Endothelial cell of hepatic sinusoid (primary cell): Measurements from ENCODE around the gene BAIAP3.

Experiments
- in situ Hi-C: cut with HindIII; loops from 2 replicates; pipeline ENCODE4 v1.10.0; 2017; ENCODE audit warnings: low sequenced_read_pairs

The BAIAP3 gene

DNA sequence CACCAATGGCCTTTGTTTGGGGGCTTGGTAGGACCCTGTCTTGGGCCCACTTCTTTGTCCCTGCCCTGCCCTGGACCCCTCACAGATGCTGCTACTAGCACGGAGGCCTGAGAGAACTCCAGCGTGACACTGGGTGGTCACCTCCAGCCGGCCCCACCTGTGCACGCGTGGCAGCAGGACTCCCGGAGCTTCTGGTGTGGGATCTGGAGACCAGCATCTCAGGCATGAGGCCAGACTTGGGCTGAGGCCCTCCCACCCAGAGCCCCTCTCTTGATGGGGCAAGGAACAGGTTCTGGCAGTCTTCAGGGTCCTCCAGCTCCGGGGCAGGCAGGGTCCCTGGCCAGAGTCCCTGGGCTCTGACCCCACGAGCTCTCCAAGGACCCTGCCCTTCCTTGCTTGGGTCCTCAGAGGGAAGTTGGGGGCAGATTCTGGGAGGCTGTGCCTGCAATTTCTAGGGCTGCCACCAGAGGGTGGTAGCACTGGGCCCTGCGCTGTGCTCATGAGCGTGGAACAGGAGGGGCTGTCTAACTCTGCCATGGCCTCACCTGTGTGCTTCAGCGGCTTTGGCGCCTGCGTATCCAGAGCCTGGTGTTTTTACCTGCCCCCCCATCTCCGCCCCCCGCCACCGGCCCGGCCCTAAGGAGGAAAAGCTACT is 3.1 kb upstream of the BAIAP3 start:
- in situ Hi-C loops, result no loop called here

DNA sequence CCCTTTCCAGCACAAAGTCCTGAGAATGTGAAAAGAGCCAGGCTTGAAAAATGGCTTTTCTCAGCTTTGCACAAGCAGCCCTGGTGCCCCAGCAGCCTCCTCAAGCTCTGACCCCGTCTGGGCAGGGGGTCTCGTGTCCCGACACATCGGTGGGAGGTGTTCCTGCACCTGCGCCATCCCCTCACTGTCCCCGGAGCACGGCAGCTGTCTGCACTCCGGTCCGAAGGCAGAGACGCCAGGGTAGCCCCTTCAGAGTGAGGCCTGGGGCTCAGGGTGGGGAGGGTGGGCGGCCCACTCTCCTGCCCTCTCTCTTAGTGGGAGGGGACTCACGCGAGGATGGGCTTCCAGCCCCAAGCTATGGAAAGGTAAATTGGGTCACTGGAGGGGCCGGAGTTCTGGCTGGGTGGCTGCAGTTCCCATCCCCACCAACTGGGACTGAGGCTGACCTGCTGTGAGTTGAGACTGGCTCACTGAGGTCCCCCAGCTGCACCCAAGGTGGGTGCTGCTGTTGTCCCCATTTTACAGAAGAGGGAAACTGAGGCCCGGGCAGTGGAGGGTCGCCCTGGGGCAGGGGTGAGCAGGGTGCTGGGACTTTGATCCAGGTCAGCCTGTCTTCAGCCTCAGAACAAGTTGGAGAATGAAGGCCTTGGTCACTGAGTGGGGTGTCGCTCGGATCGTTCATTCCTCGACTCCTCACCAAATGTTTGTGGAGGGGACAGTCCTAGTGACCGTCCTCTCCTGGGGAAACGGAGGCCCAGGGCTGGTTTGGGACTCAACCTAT is 2.3 kb upstream of the BAIAP3 start:
- in situ Hi-C loops, result no loop called here

DNA sequence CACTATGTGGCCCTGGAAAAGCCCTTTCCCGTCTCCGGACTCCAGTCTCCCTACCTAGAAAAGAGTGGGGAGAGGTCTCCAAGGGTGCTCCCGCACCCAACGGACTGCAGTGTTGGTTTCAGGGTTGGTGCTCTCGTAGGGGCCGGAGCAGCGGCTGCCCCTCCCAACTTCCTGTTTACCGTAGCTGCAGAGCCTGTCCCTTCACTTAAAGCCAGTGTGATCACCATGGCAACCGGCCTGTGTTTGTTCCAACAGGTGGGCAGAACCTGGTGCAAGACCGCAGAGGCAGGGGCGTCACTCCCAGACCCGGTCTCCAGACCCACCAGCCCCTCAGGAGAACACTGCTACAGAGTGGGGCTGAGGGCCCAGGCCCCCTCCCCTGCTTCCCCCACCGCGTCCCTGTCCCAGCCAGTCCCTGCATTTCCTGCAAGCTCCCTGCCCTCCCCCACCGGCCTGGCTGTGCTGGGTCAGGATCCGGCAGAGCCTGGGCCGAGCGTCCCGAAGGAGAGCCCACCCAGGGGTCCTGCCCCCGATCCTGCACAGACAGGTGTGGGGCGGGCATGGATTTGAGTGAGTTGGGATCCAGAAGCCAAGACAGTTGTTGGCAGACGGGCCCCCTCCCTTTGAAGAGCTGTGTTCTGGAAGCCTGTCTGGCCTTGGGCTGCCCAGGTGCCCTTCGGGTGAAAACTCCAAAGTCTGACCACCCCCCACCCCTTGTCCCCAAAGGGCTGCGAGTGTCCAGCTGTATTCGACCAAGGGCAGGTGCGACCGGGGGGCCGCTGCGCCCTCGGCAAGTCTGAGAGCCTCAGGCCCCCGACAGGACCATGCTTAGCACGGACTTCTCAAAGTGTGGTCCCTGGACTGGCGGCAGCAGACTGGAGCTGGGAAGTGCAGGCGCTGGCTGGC is 1.5 kb upstream of the BAIAP3 start:
- in situ Hi-C loops, result no loop called here

DNA sequence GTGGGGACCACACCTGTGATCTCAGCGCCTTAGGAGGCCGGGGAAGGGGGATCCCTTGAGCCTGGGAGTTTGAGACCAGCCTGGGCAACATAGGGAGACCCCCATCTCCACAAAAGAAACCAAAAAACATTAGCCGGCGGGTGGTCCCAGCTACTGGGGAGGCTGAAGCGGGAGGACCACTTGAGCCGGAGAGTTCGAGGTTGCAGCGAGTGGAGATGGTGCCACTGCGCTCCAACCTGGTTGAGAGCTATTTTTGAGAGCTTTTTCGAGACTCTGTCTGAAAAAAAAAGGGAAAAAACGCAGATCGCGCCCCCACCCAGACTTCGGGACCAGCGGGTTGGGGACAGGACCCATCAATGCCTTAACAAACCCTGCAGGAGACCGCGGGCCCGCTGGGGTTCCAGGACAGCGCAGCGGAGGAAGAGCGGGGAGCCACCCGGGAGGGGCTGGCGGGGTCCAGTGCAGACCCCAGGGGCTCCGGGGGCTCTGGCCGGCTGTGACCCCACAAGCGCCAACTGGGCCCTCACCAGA is 762 bp upstream of the BAIAP3 start:
- in situ Hi-C loops, result no loop called here

DNA sequence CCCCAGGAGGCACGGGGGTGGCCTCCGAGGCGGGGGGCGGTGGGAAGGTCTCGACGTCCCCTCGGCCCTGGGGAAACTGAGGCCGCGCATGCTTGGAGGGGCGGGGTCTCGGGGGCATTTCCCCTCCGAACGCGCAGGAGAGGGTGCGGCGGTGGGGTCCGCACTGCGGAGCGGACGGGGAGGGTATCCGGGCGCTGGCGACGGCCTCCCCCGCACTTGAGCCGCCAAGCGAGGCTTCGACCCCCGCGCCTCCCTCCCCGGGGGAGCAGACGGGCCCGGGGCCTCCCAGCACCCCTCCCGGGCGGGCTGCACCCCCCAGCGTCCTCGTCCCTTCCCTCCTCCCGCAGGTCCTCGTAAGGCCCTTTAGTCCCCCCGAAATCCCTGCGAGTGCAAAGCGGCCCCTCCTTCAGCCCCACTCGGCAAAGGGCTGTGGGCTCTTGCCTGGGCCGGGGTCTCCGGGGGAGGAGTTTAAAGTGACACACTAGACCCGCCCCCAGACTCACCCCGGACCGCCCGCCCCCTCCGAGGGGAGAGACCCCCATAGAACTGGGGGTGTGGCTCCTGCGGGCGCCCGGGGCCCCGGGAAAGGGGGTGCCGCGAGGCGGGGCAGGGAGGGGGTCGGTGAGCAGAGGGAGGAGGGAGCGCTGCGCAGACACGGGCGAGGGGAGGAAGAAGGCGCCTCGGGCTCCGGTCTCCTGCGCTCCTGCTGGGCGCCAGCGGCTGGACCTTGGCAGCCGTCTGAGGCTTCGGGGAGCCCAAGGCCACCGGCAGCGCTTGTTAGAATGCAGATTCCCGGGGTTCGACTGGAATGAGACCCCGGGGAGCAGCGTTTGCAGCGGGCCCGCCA is 632 bp downstream of the BAIAP3 start:
- in situ Hi-C loops, result no loop called here

DNA sequence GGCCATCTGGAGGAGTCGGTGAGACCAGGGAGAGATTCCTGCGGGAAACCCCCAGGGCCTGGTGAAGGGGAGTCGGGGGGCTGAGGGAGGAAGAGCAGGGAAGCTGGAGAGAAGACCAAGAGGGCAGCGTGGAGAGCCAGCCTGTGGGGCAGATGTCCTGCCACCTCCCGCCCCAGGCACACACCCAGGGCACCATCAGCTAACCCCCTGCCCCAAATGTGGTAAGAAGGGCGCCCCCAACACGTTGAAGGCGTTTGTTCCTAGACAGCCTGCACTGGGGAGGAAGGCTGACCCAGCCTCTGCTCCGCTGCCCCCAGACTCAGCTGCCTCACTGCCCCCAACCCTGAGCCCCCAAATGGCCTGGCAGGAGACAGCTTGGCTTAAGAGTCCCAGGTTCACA is 1.3 kb downstream of the BAIAP3 start:
- in situ Hi-C loops, result no loop called here

DNA sequence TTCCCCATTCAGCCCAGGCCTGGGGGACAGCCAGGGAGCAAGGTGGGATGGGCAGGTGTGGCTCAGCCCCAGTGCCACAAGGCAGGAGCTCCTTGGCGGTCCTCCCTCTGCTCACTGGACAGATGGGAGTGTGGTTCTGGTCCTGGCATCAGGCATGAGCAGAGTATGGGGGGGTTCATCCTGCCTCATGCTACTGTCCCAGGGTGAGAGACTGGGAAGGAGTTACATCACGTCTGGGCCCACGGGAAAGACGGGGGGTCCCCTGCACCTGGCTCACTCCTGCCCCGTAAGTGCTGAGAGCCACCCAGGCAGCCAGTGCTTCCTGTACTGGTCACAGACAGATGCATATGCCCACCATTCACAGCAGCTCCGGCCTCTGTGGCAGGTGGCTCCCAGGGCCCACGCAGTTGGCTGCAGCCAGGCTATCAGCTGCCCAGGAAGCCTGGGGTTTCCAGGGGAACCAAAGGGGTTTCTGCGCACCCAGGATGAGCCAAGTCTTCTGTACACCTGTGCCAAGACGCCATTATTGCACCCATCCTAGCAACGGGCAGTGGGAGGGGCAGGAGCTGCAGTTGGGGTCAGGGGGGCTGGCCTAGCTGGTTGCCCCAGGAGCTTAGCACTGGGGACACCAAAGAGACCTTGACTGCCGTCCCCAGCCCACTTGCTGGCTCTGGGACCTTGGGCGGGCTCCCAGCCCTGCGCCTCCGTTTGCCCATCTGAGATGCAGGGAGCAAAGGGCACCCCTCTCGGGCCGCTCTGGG is 1.9 kb downstream of the BAIAP3 start:
- in situ Hi-C loops, result no loop called here

DNA sequence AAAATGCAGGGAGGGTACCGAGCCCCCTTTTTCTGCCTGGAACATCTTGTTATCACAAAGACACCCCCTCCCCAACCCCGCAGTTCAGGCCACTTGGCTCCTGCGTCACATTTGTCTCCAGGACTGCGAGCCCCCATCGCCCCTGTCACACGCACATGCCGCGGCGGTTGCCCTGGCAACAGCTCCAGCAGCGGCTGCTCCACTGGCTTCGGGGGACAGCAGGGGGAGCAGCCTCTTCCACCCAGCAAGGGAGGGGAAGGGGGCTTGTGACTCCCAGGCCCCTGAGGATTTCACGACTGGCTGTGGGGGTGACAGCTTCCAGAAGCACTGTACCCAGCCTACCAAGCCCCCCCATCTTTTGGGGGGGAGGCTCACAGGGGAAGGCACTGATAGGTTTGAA is 2.6 kb downstream of the BAIAP3 start:
- in situ Hi-C loops, result no loop called here

DNA sequence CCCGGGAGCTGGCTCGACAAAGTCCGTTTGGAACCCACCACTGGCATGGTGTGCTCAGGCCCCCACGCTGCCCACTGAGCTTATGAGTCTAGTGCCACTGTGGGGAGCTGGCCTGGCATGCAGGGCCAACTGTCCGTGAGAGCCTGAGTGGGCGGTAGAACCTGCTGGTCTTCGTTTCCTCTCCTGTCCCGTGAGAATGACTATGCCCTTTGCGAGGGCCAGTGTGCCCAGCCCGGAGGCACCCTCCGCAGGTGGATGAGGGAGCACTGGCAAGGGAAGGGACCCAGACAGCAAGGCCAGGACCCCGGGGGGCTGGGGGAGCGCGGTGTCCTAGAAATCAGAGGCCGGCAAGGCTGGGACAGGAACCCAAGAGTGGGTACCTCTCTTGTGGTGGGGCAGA is 3.2 kb downstream of the BAIAP3 start:
- in situ Hi-C loops, result no loop called here

DNA sequence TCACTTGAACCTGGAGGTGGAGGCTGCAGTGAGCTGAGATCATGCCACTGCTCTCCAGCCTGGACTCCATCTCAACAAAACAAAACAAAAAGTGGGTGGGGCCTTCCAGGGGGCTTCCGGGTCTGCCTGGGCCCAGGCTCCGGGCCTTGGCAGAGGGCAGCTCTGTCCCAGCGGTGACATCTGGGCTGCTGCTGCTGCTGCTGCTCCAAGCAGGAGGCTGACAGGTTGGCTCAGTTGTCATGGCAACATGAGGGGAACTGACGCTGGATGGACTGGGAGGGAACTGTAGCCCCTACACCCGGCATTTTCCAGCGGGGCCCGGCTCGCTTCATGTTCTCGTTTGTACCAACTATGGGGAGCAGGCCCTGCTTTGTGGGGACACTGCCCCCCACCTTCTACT is 4.0 kb downstream of the BAIAP3 start:
- in situ Hi-C loops, result no loop called here

DNA sequence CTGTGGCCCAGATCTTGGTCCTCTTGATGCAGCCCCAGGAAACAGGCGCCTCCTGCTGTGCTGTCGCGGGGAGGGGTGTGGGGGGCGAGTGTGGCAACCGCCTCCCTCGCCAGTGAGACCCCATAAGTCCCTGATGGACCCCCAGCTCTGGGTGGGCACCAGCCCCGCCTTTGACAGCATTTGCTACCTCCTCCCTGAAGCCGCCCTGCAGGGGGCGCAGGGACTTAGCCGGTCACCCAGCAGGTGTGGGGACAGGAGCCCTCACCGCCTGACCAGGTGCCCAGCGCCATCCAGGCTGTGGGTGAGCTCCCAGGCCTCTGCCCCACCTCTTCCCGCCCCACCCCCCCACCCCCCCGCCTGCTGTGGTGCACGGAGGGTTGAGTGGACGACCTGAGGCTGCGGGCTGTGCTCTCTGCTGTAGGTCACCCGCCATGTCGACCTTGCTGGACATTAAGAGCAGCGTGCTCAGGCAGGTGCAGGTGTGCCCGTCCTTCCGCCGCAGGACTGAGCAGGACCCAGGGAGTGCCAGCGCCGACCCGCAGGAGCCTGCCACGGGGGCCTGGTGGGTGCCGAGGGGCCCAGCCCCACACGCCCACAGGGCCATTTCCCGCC is 4.8 kb downstream of the BAIAP3 start:
- in situ Hi-C loops, result no loop called here

DNA sequence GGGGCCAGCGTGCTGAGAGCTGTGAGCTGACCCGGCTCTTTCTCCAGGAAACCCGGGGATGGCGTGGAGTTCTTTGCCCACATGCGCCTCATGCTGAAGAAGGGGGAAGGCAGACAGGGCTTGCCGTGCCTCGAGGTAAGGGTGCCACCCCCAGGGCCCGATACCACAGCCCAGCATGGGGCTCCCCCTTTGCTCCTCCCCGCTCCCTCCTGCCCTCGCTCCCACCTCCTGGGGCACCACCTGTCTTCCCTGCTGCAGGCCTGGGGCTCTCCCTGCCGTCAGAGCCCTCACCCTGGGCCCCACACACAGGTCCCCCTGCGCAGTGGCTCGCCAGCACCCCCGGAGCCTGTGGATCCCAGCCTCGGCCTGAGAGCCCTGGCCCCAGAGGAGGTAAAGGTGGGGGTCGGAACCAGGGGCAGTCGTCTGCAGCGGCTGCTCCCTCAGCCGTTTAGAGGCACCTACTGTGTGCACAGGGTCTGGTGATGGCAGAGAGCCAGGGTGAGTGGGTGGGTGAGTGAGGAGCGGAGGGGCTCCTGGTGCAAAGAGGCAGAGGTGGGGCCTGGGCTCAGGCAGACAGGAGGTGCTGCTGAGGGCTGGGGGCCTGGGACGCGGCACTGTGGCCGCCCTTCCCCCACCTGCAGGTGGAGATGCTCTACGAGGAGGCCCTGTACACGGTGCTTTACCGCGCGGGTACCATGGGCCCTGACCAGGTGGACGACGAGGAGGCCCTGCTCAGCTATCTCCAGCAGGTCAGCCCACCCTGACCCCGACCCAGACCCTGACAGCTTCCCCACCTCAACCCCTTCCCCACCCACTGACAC is 5.6 kb downstream of the BAIAP3 start:
- in situ Hi-C loops, result no loop called here

DNA sequence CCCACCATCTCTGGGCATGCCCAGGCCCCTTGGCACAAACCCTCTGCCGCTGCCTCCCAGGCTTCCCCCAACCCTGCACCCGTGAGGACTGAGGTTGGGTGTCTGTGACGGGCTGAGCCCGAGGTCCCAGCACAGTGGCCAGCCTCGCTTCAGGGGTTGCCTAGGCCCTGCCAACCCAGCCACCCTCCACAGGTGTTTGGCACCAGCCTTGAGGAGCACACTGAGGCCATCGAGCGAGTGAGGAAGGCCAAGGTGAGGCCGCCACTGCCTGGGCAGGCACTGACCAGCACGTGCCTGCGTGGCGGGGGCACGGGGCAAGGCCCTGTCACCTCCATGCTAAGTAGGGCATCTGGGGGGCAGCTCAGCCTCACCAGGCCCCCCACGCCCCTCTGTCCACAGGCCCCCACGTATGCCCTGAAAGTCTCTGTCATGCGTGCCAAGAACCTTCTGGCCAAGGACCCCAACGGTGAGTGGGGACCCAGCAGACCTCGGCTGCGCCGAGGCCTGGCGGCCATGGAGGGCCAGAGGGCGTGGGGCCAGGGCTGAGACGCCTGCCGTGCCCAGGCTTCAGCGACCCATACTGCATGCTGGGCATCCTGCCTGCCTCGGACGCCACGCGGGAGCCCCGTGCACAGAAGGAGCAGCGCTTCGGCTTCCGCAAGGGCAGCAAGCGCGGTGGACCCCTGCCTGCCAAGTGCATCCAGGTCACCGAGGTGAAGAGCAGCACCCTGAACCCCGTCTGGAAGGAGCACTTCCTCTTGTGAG is 7.5 kb downstream of the BAIAP3 start:
- in situ Hi-C loops, result no loop called here

DNA sequence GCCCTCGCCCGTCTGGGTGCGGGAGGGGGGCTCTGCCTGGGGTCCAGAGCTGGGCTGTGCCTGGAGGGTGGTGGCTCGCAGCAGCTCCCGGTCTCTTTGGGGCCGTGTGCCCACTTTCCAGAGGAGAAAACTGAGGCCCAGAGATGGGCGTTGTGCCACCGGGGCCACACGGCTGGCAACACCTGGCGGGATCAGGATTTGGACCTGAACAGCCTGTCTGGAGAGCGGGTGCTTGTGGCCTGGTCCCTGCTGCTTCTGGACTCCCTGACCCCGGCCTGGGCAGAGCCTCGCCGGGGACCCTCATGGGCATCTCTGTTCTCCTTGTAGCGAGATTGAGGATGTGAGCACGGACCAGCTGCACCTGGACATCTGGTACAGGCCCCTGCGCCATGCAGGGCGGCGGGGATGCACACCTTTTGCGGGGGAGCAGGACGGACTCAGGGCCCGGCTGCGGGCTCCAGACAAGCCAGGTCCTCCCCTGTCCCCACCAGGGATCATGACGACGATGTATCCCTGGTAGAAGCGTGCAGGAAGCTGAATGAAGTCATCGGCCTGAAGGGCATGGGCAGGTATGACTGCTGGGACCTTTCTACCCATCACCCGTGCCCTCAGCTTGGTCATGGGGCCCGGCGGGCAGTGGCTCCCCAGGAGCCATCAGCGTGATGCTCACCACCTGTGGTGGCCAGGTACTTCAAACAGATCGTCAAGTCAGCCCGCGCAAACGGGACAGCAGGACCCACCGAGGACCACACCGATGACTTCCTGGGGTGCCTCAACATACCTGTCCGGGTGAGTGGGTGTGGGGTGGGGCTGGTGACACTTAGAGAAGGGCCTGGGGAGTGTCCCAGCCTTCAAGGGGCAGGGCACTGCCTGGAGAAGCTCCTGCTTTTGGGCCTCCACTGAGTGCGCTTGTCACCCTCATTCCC is 8.3 kb downstream of the BAIAP3 start:
- in situ Hi-C loops, result no loop called here

DNA sequence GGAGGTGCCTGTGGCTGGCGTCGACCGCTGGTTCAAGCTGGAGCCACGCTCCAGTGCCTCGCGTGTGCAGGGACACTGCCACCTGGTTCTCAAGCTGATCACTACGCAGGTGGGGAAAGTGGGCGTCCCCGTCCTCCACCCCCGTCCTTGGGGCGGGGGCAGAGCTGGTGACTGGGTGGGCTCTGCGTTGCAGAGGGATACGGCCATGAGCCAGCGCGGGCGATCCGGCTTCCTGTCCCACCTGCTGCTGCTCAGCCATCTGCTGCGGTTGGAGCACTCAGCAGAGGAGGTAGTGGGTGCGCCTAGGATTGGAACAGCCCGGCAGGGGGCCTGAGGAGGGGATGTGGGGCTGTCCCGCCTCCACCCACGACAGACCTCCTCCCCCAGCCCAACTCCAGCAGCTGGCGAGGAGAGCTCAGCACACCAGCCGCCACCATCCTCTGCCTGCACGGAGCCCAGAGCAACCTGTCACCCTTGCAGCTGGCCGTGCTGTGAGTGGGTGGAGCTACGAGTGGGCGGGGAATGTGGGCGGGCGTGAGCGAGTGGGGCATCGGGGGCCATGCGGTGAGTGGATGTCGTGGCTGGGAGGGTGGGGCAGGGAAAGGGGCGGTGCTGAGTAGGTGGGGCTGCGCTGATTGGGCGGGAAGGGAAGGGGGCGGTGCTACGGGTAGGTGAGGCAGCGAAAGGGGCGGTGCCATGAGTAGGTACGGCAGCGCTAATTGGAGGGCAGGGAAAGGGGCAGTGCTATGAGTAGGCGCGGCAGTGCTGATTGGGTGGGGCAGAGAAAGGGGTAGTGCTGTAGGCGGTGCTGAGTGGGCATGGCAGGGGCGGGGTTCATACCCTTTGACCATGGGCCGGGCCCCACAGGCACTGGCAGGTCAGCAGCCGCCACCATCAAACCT is 9.3 kb downstream of the BAIAP3 start:
- in situ Hi-C loops, result no loop called here
